Keratinocyte (primary cell): ENCODE measurements around the gene PSMG1. TPM values are rescaled to one million over a fixed set of nuclear protein-coding genes. Genes with fewer than 3 reads are reported as not detected.

Source experiments
- DNase-seq: peaks from one replicate; pipeline ENCODE4 v3.0.0-alpha.2; 2011; ENCODE audit warnings: low read depth, missing footprints, low spot score
- FAIRE-seq: peaks from 2 replicates; lab custom pipeline; 2011; peaks lifted over from hg19 to GRCh38; lab: Jason Lieb, UNC
- H2AFZ ChIP-seq: 2 replicates; pipeline ENCODE4 v1.6.0; 2012; ENCODE audit warnings: low read length, control low read depth, inconsistent platforms; ENCODE audit not compliant: control insufficient read depth
- H3K27ac ChIP-seq: 2 replicates; pipeline ENCODE4 v1.5.1; 2011; ENCODE audit warnings: low read length; ENCODE audit not compliant: control insufficient read depth, insufficient read depth
- H3K27me3 ChIP-seq: 3 replicates; pipeline ENCODE4 v1.6.0; 2011; ENCODE audit warnings: low read length; ENCODE audit not compliant: control insufficient read depth, insufficient read depth; ENCODE audit errors: extremely low read depth
- H3K36me3 ChIP-seq, 2 experiments: 2 replicates in 1 of 2; 3 replicates in 1 of 2; pipeline ENCODE4 v1.5.1; 2011; ENCODE audit warnings: low read length in 2 of 2, mild to moderate bottlenecking in 1 of 2; ENCODE audit not compliant: control insufficient read depth in 2 of 2, insufficient read depth in 2 of 2; ENCODE audit errors: extremely low read depth in 1 of 2
- H3K4me1 ChIP-seq: 3 replicates; pipeline ENCODE4 v1.5.1; 2011; ENCODE audit warnings: low read length; ENCODE audit not compliant: control insufficient read depth, insufficient read depth; ENCODE audit errors: extremely low read depth
- H3K4me2 ChIP-seq: 3 replicates; pipeline ENCODE4 v1.6.0; 2011; ENCODE audit warnings: low read depth, low read length; ENCODE audit not compliant: control insufficient read depth, insufficient read depth; ENCODE audit errors: extremely low read depth
- H3K4me3 ChIP-seq, 3 experiments: fragments of 200-600 bp in 1 of 3; sonication (generic) in 1 of 3; 2 replicates in 2 of 3; 3 replicates in 1 of 3; pipeline ENCODE4 v1.5.1; 2011 to 2016; ENCODE audit warnings: low read length in 3 of 3, mild to moderate bottlenecking in 3 of 3, control low read depth in 2 of 3, inconsistent platforms in 1 of 3, low read depth in 1 of 3, mixed read lengths in 1 of 3, mixed run types in 1 of 3, moderate library complexity in 1 of 3; ENCODE audit not compliant: control insufficient read depth in 2 of 3, insufficient read depth in 2 of 3; ENCODE audit errors: extremely low read depth in 1 of 3
- H3K79me2 ChIP-seq: 2 replicates; pipeline ENCODE4 v1.6.0; 2012; ENCODE audit warnings: low read length; ENCODE audit not compliant: control insufficient read depth, insufficient read depth
- H3K9ac ChIP-seq: 3 replicates; pipeline ENCODE4 v1.6.0; 2011; ENCODE audit warnings: low read length; ENCODE audit not compliant: control insufficient read depth, insufficient read depth; ENCODE audit errors: extremely low read depth
- H3K9me1 ChIP-seq: 3 replicates; pipeline ENCODE4 v1.6.0; 2011; ENCODE audit warnings: low read length; ENCODE audit not compliant: control insufficient read depth, insufficient read depth; ENCODE audit errors: extremely low read depth
- H3K9me3 ChIP-seq: 2 replicates; pipeline ENCODE4 v1.5.1; 2012; ENCODE audit warnings: low read depth, low read length; ENCODE audit not compliant: control insufficient read depth
- H4K20me1 ChIP-seq: 3 replicates; pipeline ENCODE4 v1.6.0; 2011; ENCODE audit warnings: low read length; ENCODE audit not compliant: control insufficient read depth, insufficient read depth; ENCODE audit errors: extremely low read depth
- EZH2 ChIP-seq: IDR thresholded peaks from one replicate; pipeline ENCODE4 v1.6.1; 2012; ENCODE audit warnings: inconsistent platforms, mild to moderate bottlenecking, low read length, moderate library complexity
- dilution Hi-C: fragments of 300-500 bp; cut with MboI; formaldehyde crosslinking; loops from one replicate; pipeline ENCODE4 v1.7.0; 2020; ENCODE audit warnings: low sequenced_read_pairs; ENCODE audit not compliant: extremely low pct_ligation_motif_present
- polyA plus RNA-seq, 5 experiments: library from polyadenylated mRNA; depleted of rRNA in 3 of 5; stranded (reverse) in 3 of 5; stranded (forward) in 1 of 5; unstranded in 1 of 5; fragments of >200 nt; gene quantifications; 1 replicate in 1 of 5; 2 replicates in 3 of 5; 3 replicates in 1 of 5; pipeline versions ENCODE4 v1.2.1 to v1.2.3, GENCODE V29; 2011 to 2012; ENCODE audit warnings: missing spikeins in 2 of 5, low read depth in 1 of 5, low replicate concordance in 1 of 5
- TF ChIP-seq, protein P1 (sequence below), 3 experiments: IDR thresholded peaks in 1 of 3; conservative IDR thresholded peaks in 1 of 3; optimal IDR thresholded peaks in 1 of 3; 2 replicates in 2 of 3; 3 replicates in 1 of 3; pipeline versions ENCODE3 to v1.5.1; 2011; ENCODE audit warnings: low read length in 3 of 3, mild to moderate bottlenecking in 3 of 3, moderate library complexity in 2 of 3, control low read depth in 1 of 3, inconsistent platforms in 1 of 3; ENCODE audit not compliant: insufficient read depth in 2 of 3; ENCODE audit errors: extremely low read depth in 1 of 3

Gene PSMG1
- polyA plus RNA-seq, 1 donor (not counting 4 experiments of a cell fraction or from before 2014, with no cell fraction given) = 91.8 TPM

- no peak for FAIRE-seq
- Histone ChIP-seq H3K9me1 (no peaks in the 10 kb centered on the region), H2AFZ (no peak overlapping the region), H3K27me3 (no peaks in the 10 kb centered on the region), H3K9ac (no peak overlapping the region), H3K27ac (no peak overlapping the region), H4K20me1 (no peaks in the 10 kb centered on the region), H3K4me1 (no peaks in the 10 kb centered on the region), H3K4me2 (no peak overlapping the region), H3K79me2 (no peaks in the 10 kb centered on the region), H3K36me3 (peaks cover 10 to 14% of the 10 kb centered on the region in 2 experiments), H3K4me3 (no peak overlapping the region), H3K9me3 (no peaks in the 10 kb centered on the region)
- dilution Hi-C loops = no loop called here
- TF ChIP-seq, protein P1, sequence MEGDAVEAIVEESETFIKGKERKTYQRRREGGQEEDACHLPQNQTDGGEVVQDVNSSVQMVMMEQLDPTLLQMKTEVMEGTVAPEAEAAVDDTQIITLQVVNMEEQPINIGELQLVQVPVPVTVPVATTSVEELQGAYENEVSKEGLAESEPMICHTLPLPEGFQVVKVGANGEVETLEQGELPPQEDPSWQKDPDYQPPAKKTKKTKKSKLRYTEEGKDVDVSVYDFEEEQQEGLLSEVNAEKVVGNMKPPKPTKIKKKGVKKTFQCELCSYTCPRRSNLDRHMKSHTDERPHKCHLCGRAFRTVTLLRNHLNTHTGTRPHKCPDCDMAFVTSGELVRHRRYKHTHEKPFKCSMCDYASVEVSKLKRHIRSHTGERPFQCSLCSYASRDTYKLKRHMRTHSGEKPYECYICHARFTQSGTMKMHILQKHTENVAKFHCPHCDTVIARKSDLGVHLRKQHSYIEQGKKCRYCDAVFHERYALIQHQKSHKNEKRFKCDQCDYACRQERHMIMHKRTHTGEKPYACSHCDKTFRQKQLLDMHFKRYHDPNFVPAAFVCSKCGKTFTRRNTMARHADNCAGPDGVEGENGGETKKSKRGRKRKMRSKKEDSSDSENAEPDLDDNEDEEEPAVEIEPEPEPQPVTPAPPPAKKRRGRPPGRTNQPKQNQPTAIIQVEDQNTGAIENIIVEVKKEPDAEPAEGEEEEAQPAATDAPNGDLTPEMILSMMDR (optimal IDR thresholded peaks at IDR 0.05 in 1 of 3, IDR thresholded peaks at IDR 0.05 in 1 of 3, conservative IDR thresholded peaks at IDR 0.05 in 1 of 3; ENCODE audit: extremely low read depth in 1 of 3, insufficient read depth in 2 of 3, low read length in 3 of 3) = no peak
- TF ChIP-seq EZH2 = no peak
- DNase-seq = no peak
These were observed 20.9 kb upstream of the PSMG1 start for GRCh38 chr21:39204134-39204533.

DNA sequence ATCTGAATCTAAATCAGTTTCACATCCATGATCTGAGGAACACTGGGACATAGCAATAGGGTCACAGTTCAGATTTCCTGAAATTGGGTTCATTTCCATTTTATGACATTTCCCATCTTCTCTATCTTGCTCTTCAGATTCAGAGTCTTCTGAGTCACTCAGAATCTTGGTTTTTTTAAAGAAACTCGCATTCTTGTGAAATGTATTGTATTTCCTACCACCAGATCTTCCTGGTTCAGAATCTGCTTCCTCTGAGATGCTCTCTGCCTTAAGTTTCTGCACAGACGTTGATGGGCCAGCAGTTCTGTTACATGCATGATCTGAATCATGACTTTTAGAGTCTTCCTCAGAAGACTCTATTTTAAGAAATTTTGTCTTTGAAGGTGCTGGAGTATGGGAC, 15.5 kb upstream of the PSMG1 start:
- Histone ChIP-seq H3K27me3 (no peaks in the 10 kb centered on the region), H3K27ac (no peak overlapping the region), H3K4me2 (no peak overlapping the region), H4K20me1 (no peaks in the 10 kb centered on the region), H3K4me3 (no peak overlapping the region), H2AFZ (no peak overlapping the region), H3K79me2 (no peaks in the 10 kb centered on the region), H3K9me3 (no peaks in the 10 kb centered on the region), H3K9ac (no peak overlapping the region), H3K4me1 (no peaks in the 10 kb centered on the region), H3K9me1 (no peaks in the 10 kb centered on the region), H3K36me3 (peaks cover 18 to 22% of the 10 kb centered on the region in 2 experiments)
- no peak for TF ChIP-seq EZH2
- TF ChIP-seq, protein P1 (optimal IDR thresholded peaks at IDR 0.05 in 1 of 3, IDR thresholded peaks at IDR 0.05 in 1 of 3, conservative IDR thresholded peaks at IDR 0.05 in 1 of 3; ENCODE audit: extremely low read depth in 1 of 3, insufficient read depth in 2 of 3, low read length in 3 of 3) = no peak
- dilution Hi-C loops = no loop called here
- DNase-seq (no peak), FAIRE-seq (no peak)
